Ascending aorta (tissue), 2 donors: ENCODE data around the gene ETNK2. TPM values are rescaled to one million over a fixed set of nuclear protein-coding genes. Genes with fewer than 3 reads are reported as not detected.

Source experiments
- DNase-seq, 2 donors: peaks; one replicate each; pipeline ENCODE4 v3.0.0-alpha.2; 2019; ENCODE audit warnings: low spot score in 2 of 2
- H3K27ac ChIP-seq, 2 donors: fragments of 200-600 bp; sonication (generic); one replicate each; pipeline ENCODE4 v1.5.1; 2016 to 2017; ENCODE audit warnings: mild to moderate bottlenecking in 1 of 2
- H3K27me3 ChIP-seq: fragments of 200-600 bp; sonication (generic); one replicate; pipeline ENCODE4 v1.5.1; 2017
- H3K36me3 ChIP-seq, 2 donors: fragments of 200-600 bp; sonication (generic); one replicate each; pipeline ENCODE4 v1.5.1; 2016
- H3K4me1 ChIP-seq, 2 donors: fragments of 200-600 bp; sonication (generic); one replicate each; pipeline ENCODE4 v1.5.1; 2016 to 2017; ENCODE audit warnings: mild to moderate bottlenecking in 1 of 2
- H3K4me3 ChIP-seq, 2 donors: fragments of 200-600 bp; sonication (generic); one replicate each; pipeline ENCODE4 v1.5.1; 2016 to 2017; ENCODE audit warnings: mild to moderate bottlenecking in 1 of 2
- H3K9me3 ChIP-seq, 2 donors: fragments of 200-600 bp; sonication (generic); one replicate each; pipeline ENCODE4 v1.5.1; 2016
- intact Hi-C: fragments of 100-400 bp; cut with DNase I; formaldehyde crosslinking; loops from one replicate; pipeline ENCODE4 v1.15.1; 2023
- total RNA-seq: library from RNA; depleted of rRNA; stranded (reverse); fragments of >200 nt; gene quantifications from one replicate; pipeline ENCODE4 v1.1.0, GENCODE V29; 2016
- TF ChIP-seq, protein P1 (sequence below), 3 experiments: fragments of 200-600 bp in 2 of 3; fragments of 450-650 bp in 1 of 3; sonication (generic) in 2 of 3; IDR thresholded peaks; one replicate each; pipeline ENCODE4 v1.5.1; 2016 to 2019; ENCODE audit warnings: antibody characterized with exemption in 3 of 3, mild to moderate bottlenecking in 1 of 3, moderate library complexity in 1 of 3

ETNK2 gene
- total RNA-seq, 1 donor from 2014 or later, result 22.0 TPM

DNA sequence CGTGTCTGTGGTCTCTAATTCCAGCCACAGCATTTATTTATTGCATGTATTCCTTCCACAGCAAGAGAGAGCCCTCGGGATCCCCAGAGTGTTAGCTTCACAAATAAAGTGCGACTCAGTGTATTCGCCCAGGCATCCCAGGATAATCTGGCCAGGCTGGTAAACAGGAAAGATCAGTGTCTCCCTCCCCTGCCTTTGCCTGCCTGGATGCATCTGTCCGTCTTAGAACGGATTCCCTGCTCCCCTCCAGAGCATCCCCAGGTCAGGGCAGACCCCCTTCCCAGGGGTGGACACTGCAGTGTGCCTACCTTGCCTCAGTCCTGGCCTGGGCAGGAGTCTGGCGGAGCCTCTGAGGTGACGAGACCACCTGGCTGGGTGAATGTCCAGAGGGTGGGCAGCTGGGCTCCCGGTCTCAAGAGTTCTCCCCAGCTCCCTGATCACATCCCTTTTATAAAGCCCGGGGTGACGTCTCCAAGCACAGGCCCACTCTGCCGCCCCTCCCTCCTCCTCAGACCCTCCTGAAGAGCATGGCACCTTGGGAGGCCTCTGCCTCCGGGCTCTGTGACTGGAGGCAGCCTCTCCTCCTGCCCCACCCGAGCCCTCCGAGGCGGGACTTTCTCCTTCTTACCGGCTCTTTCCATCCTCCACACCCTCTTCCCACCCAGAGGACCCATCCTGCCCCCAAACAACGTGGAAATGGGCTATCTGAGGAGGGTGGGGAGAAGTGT lies 44.4 kb upstream of the ETNK2 start, which contains the start of gene KISS1:
TSS of gene KISS1 (minus strand) at position 424 of the 728 bp plus-strand sequence. CDS start 3,615 bp downstream, outside the sequence.
- Histone ChIP-seq H3K27ac (no peak within 1 kb of the TSS), H3K4me1 (no peaks in the 10 kb centered on the region), H3K27me3 (no peaks in the 10 kb centered on the region), H3K36me3 (no peaks in the 10 kb centered on the region), H3K9me3 (no peaks in the 10 kb centered on the region), H3K4me3 (no peak within 1 kb of the TSS)
- intact Hi-C loops, result no loop called here
- DNase-seq, result no peak
- TF ChIP-seq, protein P1, sequence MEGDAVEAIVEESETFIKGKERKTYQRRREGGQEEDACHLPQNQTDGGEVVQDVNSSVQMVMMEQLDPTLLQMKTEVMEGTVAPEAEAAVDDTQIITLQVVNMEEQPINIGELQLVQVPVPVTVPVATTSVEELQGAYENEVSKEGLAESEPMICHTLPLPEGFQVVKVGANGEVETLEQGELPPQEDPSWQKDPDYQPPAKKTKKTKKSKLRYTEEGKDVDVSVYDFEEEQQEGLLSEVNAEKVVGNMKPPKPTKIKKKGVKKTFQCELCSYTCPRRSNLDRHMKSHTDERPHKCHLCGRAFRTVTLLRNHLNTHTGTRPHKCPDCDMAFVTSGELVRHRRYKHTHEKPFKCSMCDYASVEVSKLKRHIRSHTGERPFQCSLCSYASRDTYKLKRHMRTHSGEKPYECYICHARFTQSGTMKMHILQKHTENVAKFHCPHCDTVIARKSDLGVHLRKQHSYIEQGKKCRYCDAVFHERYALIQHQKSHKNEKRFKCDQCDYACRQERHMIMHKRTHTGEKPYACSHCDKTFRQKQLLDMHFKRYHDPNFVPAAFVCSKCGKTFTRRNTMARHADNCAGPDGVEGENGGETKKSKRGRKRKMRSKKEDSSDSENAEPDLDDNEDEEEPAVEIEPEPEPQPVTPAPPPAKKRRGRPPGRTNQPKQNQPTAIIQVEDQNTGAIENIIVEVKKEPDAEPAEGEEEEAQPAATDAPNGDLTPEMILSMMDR (IDR thresholded peaks at IDR 0.05), result no peak

DNA sequence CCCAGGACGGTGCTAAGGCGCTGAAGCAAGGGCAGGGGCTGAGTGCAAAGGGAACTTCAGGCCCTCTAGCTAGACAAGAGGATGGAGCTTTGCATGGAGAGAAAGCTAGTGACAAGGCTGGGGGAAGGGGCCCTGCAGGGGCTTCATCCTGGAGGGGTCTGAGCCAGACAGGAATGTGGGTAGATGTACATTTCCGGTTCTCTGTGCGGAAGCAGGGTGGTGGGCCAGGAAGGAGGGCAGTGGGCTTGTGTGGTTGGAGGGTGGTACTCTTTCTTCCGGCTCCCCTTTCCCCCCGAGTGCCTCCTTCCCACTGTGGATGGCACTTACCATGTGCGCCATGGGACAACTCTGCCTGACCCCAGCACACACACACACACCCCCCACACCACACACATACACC lies 42.9 kb upstream of the ETNK2 start:
- Histone ChIP-seq H3K4me1 (no peaks in the 10 kb centered on the region), H3K4me3 (no peak overlapping the region), H3K27ac (no peak overlapping the region), H3K27me3 (no peaks in the 10 kb centered on the region), H3K36me3 (no peaks in the 10 kb centered on the region), H3K9me3 (no peaks in the 10 kb centered on the region)
- DNase-seq, result no peak
- intact Hi-C loops, result no loop called here
- TF ChIP-seq, protein P1 (IDR thresholded peaks at IDR 0.05), result no peak

DNA sequence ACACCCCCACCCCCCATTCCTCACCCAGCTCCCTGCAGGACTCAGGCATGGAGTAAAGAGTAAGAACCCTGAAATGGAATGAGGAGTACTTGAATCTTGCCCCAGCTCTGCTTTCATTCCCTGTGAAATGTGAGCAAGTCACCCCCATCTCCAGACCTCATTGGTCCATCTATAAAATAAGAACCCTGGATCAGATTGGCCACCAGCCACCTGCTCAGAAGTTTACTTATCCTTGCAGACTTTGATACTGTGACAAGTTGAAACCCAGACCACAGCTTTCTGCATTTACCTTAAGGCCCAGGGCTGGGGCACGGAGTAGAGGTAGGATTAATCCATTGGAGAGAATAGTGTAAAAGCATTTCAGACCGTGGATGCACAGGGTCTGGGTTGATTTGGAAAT lies 42.2 kb upstream of the ETNK2 start:
- H3K4me1 ChIP-seq, result no peaks in the 10 kb centered on the region
- intact Hi-C loops, result no loop called here

DNA sequence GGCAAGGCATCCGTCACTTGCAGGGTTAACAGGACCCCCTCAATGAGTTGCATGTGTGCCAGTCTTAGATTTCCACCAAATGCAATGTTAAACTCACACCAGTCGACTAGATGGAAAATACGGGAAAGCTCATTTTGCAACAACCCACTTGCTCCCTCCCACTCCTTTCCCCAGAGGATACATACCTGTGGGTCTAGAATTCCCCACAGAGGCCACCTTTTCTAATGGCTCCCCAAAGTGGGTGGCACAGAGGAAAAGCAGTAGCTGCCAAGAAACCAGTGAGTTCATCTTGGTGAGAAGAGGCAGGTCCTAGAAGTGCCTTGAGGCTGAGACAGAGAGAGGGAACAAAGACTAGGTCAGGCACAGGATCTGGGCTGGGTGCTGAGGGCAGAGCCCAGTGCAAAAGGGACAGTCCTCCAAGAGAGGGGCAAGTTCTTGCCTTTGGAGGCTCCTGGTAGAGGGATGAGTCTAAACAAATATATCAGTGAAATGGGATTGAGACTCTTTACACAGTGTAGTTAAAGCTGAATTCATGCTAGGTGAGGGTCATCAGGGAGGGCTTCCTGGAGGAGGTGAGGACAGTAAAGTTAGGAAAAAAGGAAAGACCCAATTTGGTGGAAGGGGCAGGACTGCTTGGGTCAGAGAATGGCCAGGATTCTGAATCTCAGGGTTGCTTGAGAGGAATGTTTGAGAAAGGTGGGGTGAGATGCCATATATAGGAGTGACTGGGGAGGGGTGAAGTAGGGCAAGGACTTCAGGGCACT lies 40.9 kb upstream of the ETNK2 start:
- Histone ChIP-seq H3K4me1 (no peaks in the 10 kb centered on the region), H3K27me3 (no peaks in the 10 kb centered on the region), H3K36me3 (no peaks in the 10 kb centered on the region)

More for the DNA sequence above, 42.2 kb upstream of the ETNK2 start:
- no peak for DNase-seq
- TF ChIP-seq, protein P1 (IDR thresholded peaks at IDR 0.05), result no peak
- no peak overlapping the region for H3K4me3 ChIP-seq
- H3K9me3 ChIP-seq, result no peaks in the 10 kb centered on the region
- H3K27me3 ChIP-seq, result no peaks in the 10 kb centered on the region
- H3K27ac ChIP-seq, result no peak overlapping the region
- H3K36me3 ChIP-seq, result no peaks in the 10 kb centered on the region

DNA sequence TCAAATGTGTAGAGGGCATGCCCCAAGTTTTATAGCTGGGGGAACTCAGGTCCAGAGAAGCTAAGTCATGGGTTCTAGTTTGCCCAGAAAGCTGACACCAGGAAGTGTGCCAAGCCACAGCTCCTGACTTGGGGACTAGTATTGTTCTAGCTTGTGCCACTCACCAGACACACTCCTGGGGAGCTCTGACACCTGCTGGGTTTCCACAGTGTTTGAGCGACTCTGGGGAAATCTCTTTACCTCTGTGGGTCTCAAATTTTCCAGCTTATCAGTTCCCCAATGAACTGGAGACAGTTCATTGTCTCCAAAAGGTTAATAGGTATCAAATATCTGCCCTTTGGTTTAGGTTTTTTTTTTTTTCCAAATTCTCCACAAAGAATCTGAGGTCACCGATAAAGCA lies 40.2 kb upstream of the ETNK2 start:
- no peak overlapping the region for H3K4me3 ChIP-seq
- TF ChIP-seq, protein P1 (IDR thresholded peaks at IDR 0.05), result no peak
- no peak overlapping the region for H3K27ac ChIP-seq
- no peaks in the 10 kb centered on the region for H3K27me3 ChIP-seq
- no peaks in the 10 kb centered on the region for H3K36me3 ChIP-seq
- H3K9me3 ChIP-seq, result no peaks in the 10 kb centered on the region
- intact Hi-C loops, result no loop called here
- no peaks in the 10 kb centered on the region for H3K4me1 ChIP-seq
- no peak for DNase-seq

More for the DNA sequence above, 40.9 kb upstream of the ETNK2 start:
- Histone ChIP-seq H3K27ac (no peak overlapping the region), H3K4me3 (no peak overlapping the region), H3K9me3 (no peaks in the 10 kb centered on the region)
- TF ChIP-seq, protein P1 (IDR thresholded peaks at IDR 0.05), result no peak
- DNase-seq, result no peak
- intact Hi-C loops, result no loop called here
